Brain pericyte (primary cell): ENCODE measurements around the gene GTF3C1.

Source experiments
- DNase-seq: peaks from one replicate; pipeline ENCODE4 v3.0.0-alpha.2; 2012; ENCODE audit warnings: low read depth, low spot score

Gene GTF3C1

GRCh38 chr16:27428026-27428785, 121.5 kb downstream of the GTF3C1 start:
- no peak for DNase-seq

GRCh38 chr16:27427538-27427937, 122.2 kb downstream of the GTF3C1 start:
- DNase-seq: no peak

GRCh38 chr16:27426423-27427408, 123.0 kb downstream of the GTF3C1 start:
- DNase-seq: peak; percentile 60

- no peak for DNase-seq
Measured at GRCh38 chr16:27425961-27426360, 123.8 kb downstream of the GTF3C1 start.

- no peak for DNase-seq
Measured at GRCh38 chr16:27424772-27425498, 124.8 kb downstream of the GTF3C1 start.

GRCh38 chr16:27421961-27422740, 127.6 kb downstream of the GTF3C1 start:
- DNase-seq: no peak

- no peak for DNase-seq
Measured at GRCh38 chr16:27417047-27417671, 132.6 kb downstream of the GTF3C1 start.

- no peak for DNase-seq
Measured at GRCh38 chr16:27414788-27415431, 134.8 kb downstream of the GTF3C1 start.

- DNase-seq: no peak
Measured at GRCh38 chr16:27413956-27414355, 135.8 kb downstream of the GTF3C1 start.

GRCh38 chr16:27410761-27411160, 139.0 kb downstream of the GTF3C1 start:
- no peak for DNase-seq
